ENCODE measurements around the gene CYB5B.
A peak's percentile ranks its signal among the peaks of the same experiment; 100 is the strongest.

Gene CYB5B

GRCh38 chr16:69397821-69398521 is 26.4 kb upstream of the CYB5B start:
- CTCF ChIA-PET: interaction anchor here (0.6 to 2.9 kb wide), 5 partner anchors 9 to 398 kb away, joined by 3 to 7 read pairs (median 3); no protein-coding TSS in a partner anchor
- TF ChIP-seq TARDBP (IDR thresholded peaks at IDR 0.05): no peak
- TF ChIP-seq HDGF (IDR thresholded peaks at IDR 0.05; ENCODE audit: borderline replicate concordance): no peak
- no peak for TF ChIP-seq LEF1 (IDR thresholded peaks at IDR 0.05; ENCODE audit: borderline replicate concordance)
- TF ChIP-seq ELF4 (IDR thresholded peaks at IDR 0.05): no peak
- no peak for TF ChIP-seq PKNOX1 (IDR thresholded peaks at IDR 0.05)
- TF ChIP-seq ZNF384 (IDR thresholded peaks at IDR 0.05): no peak
- TF ChIP-seq FOXK2 (IDR thresholded peaks at IDR 0.05): no peak
- no peak for TF ChIP-seq FOXA1 (IDR thresholded peaks at IDR 0.05)
- TF ChIP-seq SUZ12 (IDR thresholded peaks at IDR 0.05): no peak
- TF ChIP-seq ARNT (IDR thresholded peaks at IDR 0.05): no peak
- TF ChIP-seq CTBP1 (IDR thresholded peaks at IDR 0.05; ENCODE audit: borderline replicate concordance): no peak
- TF ChIP-seq BHLHE40 (IDR thresholded peaks at IDR 0.05; ENCODE audit: borderline replicate concordance): no peak
- no peak for TF ChIP-seq NFRKB (IDR thresholded peaks at IDR 0.05)
- no peak for TF ChIP-seq FOXM1 (IDR thresholded peaks at IDR 0.05; ENCODE audit: borderline replicate concordance)
- POLR2A ChIA-PET: interaction anchor here (1.0 to 1.3 kb wide), 4 partner anchors 27 to 356 kb away, joined by 3 to 10 read pairs (median 5); partner anchors contain the start of genes CYB5B, NFAT5 and NOB1
- DNase-seq (ENCODE audit: extremely low spot score): peak; percentile 62

- ChIA-PET CTCF (interaction anchor here (1.0 kb wide), 2 partner anchors 14 to 22 kb away, joined by 3 read pairs; no protein-coding TSS in a partner anchor), POLR2A (interaction anchor here (1.0 kb wide), 1 partner anchor 355 kb away, joined by 3 read pairs; the partner anchor contains the start of gene NOB1)
- DNase-seq (ENCODE audit: extremely low spot score): no peak
- TF ChIP-seq FOXK2 (IDR thresholded peaks at IDR 0.05): no peak
- TF ChIP-seq L3MBTL2 (conservative IDR thresholded peaks at IDR 0.05): no peak
- TF ChIP-seq FOXA1 (IDR thresholded peaks at IDR 0.05): no peak
- TF ChIP-seq SUZ12 (IDR thresholded peaks at IDR 0.05): no peak
- TF ChIP-seq TARDBP (IDR thresholded peaks at IDR 0.05): no peak
- no peak for TF ChIP-seq LEF1 (IDR thresholded peaks at IDR 0.05; ENCODE audit: borderline replicate concordance)
- TF ChIP-seq HDGF (IDR thresholded peaks at IDR 0.05; ENCODE audit: borderline replicate concordance): no peak
- no peak for TF ChIP-seq NFRKB (IDR thresholded peaks at IDR 0.05)
- no peak for TF ChIP-seq ELF4 (IDR thresholded peaks at IDR 0.05)
- no peak for TF ChIP-seq FOXM1 (IDR thresholded peaks at IDR 0.05; ENCODE audit: borderline replicate concordance)
- TF ChIP-seq CTBP1 (IDR thresholded peaks at IDR 0.05; ENCODE audit: borderline replicate concordance): no peak
- no peak for TF ChIP-seq ZNF384 (IDR thresholded peaks at IDR 0.05)
- TF ChIP-seq SP1 (IDR thresholded peaks at IDR 0.05): no peak
- no peak for TF ChIP-seq BHLHE40 (IDR thresholded peaks at IDR 0.05; ENCODE audit: borderline replicate concordance)
- TF ChIP-seq ARNT (IDR thresholded peaks at IDR 0.05): no peak
- TF ChIP-seq PKNOX1 (IDR thresholded peaks at IDR 0.05): no peak
Measured at GRCh38 chr16:69399361-69399760, 25.1 kb upstream of the CYB5B start.

- TF ChIP-seq TARDBP (IDR thresholded peaks at IDR 0.05) (no peak), FOXK2 (IDR thresholded peaks at IDR 0.05) (no peak), HDGF (IDR thresholded peaks at IDR 0.05; ENCODE audit: borderline replicate concordance) (no peak), CTBP1 (IDR thresholded peaks at IDR 0.05; ENCODE audit: borderline replicate concordance) (no peak), LEF1 (IDR thresholded peaks at IDR 0.05; ENCODE audit: borderline replicate concordance) (no peak), ELF4 (IDR thresholded peaks at IDR 0.05) (no peak)
- POLR2A ChIA-PET: interaction anchor here (0.6 kb wide), 1 partner anchor 22 kb away, joined by 3 read pairs; the partner anchor contains the start of gene CYB5B
- CTCF ChIA-PET: no interaction called here
- no peak for DNase-seq (ENCODE audit: extremely low spot score)
Measured at GRCh38 chr16:69402439-69402838, 22.0 kb upstream of the CYB5B start.

- ChIA-PET POLR2A (interaction anchor here (0.8 to 1.1 kb wide), 3 partner anchors 13 to 27 kb away, joined by 3 to 5 read pairs (median 4); partner anchors contain the start of gene CYB5B), CTCF (interaction anchor here (0.6 to 1.5 kb wide), 5 partner anchors 8 to 202 kb away, joined by 3 to 8 read pairs (median 3); no protein-coding TSS in a partner anchor)
- TF ChIP-seq L3MBTL2 (conservative IDR thresholded peaks at IDR 0.05): 0 out of 2 replicates have a peak, but pooled peaks have one; percentile 8
- TF ChIP-seq NFRKB (IDR thresholded peaks at IDR 0.05): no peak
- no peak for DNase-seq (ENCODE audit: extremely low spot score)
Measured at GRCh38 chr16:69404275-69404805, 20.1 kb upstream of the CYB5B start.

- DNase-seq (ENCODE audit: extremely low spot score): no peak
- no peak for TF ChIP-seq NFRKB (IDR thresholded peaks at IDR 0.05)
- no peak for TF ChIP-seq PKNOX1 (IDR thresholded peaks at IDR 0.05)
- no peak for TF ChIP-seq SUZ12 (IDR thresholded peaks at IDR 0.05)
- no peak for TF ChIP-seq FOXA1 (IDR thresholded peaks at IDR 0.05)
- no peak for TF ChIP-seq L3MBTL2 (conservative IDR thresholded peaks at IDR 0.05)
- TF ChIP-seq BHLHE40 (IDR thresholded peaks at IDR 0.05; ENCODE audit: borderline replicate concordance): no peak
- TF ChIP-seq TARDBP (IDR thresholded peaks at IDR 0.05): no peak
- TF ChIP-seq FOXM1 (IDR thresholded peaks at IDR 0.05; ENCODE audit: borderline replicate concordance): no peak
- no peak for TF ChIP-seq LEF1 (IDR thresholded peaks at IDR 0.05; ENCODE audit: borderline replicate concordance)
- TF ChIP-seq SP1 (IDR thresholded peaks at IDR 0.05): no peak
- TF ChIP-seq ARNT (IDR thresholded peaks at IDR 0.05): no peak
- no peak for TF ChIP-seq FOXK2 (IDR thresholded peaks at IDR 0.05)
- TF ChIP-seq CTBP1 (IDR thresholded peaks at IDR 0.05; ENCODE audit: borderline replicate concordance): no peak
- no peak for TF ChIP-seq ELF4 (IDR thresholded peaks at IDR 0.05)
- no peak for TF ChIP-seq HDGF (IDR thresholded peaks at IDR 0.05; ENCODE audit: borderline replicate concordance)
- TF ChIP-seq ZNF384 (IDR thresholded peaks at IDR 0.05): no peak
- POLR2A ChIA-PET: no interaction called here
- CTCF ChIA-PET: interaction anchor here (0.6 to 1.5 kb wide), 3 partner anchors 9 to 94 kb away, joined by 3 to 8 read pairs (median 3); no protein-coding TSS in a partner anchor
Measured at GRCh38 chr16:69405326-69405725, 19.1 kb upstream of the CYB5B start.
